ENCODE measurements around the gene CCDC17.

GRCh38 chr1:45589861-45590260 is 34.0 kb downstream of the CCDC17 start:
- TF ChIP-seq EZH2phosphoT487 (IDR thresholded peaks at IDR 0.05; ENCODE audit: borderline replicate concordance, low read length) (no peak), EZH2 (IDR thresholded peaks at IDR 0.05; ENCODE audit: low read length, unreplicated experiment) (no peak)
- TF ChIP-seq, protein P1, sequence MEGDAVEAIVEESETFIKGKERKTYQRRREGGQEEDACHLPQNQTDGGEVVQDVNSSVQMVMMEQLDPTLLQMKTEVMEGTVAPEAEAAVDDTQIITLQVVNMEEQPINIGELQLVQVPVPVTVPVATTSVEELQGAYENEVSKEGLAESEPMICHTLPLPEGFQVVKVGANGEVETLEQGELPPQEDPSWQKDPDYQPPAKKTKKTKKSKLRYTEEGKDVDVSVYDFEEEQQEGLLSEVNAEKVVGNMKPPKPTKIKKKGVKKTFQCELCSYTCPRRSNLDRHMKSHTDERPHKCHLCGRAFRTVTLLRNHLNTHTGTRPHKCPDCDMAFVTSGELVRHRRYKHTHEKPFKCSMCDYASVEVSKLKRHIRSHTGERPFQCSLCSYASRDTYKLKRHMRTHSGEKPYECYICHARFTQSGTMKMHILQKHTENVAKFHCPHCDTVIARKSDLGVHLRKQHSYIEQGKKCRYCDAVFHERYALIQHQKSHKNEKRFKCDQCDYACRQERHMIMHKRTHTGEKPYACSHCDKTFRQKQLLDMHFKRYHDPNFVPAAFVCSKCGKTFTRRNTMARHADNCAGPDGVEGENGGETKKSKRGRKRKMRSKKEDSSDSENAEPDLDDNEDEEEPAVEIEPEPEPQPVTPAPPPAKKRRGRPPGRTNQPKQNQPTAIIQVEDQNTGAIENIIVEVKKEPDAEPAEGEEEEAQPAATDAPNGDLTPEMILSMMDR (conservative IDR thresholded peaks at IDR 0.05; ENCODE audit: low read depth, low read length) = no peak

Data from PC-3 (cell line).